GM19099 (cell line): Measurements from ENCODE around the gene KDM4C.

Experiments
- POLR2A ChIP-seq: IDR thresholded peaks from 3 replicates; pipeline ENCODE4 v1.6.1; 2011; ENCODE audit warnings: low read depth; ENCODE audit not compliant: insufficient read length; ENCODE audit errors: extremely low read depth

The KDM4C gene

GRCh38 chr9:7051711-7052110 lies 293.9 kb downstream of the KDM4C start:
- no peak for TF ChIP-seq POLR2A

DNA sequence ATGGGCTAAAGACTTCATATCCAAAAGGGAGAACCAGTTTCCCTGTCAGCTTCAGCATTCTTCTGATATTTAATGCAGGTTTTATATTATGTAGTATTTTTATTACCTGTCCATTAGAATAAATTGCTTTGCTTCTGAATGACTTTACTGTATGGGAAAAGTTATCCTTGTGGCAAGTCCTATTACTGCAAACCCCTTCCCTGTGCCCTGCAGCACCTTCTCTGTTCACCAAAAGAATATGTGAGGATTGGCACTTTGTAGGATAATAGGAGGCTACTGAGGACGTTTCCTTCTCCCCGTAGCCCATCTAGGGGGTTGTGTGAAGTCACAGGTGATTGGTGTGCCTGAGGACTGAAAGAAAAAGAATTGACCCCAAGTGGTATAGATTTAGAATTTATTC lies 296.1 kb downstream of the KDM4C start:
- TF ChIP-seq POLR2A: no peak

DNA sequence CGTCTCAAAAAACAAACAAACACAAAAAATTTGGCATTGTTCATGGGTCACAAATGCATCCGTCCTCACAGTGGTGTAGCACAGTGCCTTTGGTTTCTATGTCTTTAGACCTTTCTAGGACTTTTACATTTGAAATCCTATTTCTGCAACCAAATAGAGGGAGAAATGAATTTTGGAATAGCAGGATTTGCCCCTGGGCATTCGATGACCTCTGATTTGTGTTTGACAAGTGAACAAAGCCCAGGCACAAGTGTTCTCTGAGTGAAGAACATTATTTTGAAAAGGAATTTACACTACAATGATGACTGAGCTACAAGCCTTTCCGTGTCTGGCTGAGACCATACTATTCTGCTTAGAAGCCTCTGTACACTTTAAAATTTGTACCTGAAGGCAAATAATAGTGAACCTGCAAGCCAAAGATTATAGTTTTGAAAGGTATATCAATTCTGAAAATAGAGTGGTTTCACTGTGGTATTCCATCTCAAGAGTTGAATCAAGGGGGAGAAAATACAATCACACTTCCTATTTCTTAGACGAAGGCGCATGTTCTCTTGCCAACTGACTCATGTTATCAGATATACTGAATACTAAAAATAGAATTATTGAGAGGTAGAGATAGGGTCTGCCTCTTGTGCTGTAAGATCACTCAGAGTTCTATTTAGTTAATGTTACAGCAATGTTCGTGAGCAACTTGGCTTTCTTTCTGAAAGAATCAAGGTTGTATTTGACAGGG lies 297.6 kb downstream of the KDM4C start:
- no peak for TF ChIP-seq POLR2A

DNA sequence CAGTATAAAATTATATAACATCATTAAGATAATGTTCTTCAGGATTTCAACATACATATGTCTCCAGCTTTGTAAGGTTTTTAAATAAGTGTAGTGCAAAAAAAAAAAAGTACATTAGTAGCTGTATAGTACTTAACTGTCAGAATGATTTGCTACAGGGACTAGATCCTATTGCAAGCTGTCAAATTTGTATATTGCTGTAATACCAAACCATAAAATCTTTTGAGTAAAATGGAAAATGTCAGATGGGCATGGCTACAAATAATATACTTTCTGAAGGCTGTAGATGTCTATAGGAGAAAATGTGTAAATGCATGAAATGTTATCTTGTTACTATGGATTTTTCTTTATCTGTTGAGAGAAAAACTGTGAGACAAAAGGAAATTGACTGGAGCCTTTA lies 298.5 kb downstream of the KDM4C start:
- TF ChIP-seq POLR2A: no peak

DNA sequence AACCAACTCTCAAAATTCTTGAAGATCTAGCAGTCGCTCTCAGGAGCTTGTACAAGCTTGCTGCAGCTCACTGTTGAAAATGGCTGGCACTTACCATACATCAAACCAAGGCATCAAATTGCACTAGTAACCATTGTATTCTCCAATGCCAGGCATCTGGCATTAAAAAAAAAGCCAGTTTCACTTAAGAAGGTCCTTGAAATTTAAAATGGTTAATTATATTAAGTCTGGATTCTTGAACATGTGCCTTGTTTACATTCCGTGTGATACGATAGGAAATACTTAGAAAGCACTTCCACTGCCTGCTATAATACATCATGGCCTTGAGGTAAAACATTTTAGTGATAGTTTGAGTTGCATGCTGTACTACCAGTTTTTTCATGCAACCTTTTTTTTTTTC lies 300.7 kb downstream of the KDM4C start:
- TF ChIP-seq POLR2A: no peak

- TF ChIP-seq POLR2A: no peak
Observed at GRCh38 chr9:7067169-7067568, 309.4 kb downstream of the KDM4C start.

DNA sequence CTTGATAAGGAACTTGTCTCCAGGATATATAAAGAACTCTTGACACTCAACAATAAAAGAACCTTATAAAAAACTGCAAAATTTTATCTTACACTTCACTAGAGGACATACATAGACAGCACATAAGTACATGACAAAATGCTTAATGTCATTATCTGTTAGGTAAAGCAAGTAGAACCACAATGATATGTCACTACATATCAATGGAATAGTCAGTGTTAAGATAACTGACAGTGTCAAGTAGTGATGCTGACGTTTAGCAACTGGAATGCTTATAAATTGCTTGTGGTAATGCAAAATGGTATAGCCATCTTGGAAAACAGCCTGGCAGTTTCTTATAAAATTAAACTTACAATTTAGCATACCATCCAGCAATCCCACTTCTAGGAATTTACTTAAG lies 314.1 kb downstream of the KDM4C start:
- no peak for TF ChIP-seq POLR2A

GRCh38 chr9:7073706-7074105 lies 315.9 kb downstream of the KDM4C start:
- TF ChIP-seq POLR2A: no peak

- TF ChIP-seq POLR2A: no peak
Observed at GRCh38 chr9:7075154-7075553, 317.4 kb downstream of the KDM4C start.

DNA sequence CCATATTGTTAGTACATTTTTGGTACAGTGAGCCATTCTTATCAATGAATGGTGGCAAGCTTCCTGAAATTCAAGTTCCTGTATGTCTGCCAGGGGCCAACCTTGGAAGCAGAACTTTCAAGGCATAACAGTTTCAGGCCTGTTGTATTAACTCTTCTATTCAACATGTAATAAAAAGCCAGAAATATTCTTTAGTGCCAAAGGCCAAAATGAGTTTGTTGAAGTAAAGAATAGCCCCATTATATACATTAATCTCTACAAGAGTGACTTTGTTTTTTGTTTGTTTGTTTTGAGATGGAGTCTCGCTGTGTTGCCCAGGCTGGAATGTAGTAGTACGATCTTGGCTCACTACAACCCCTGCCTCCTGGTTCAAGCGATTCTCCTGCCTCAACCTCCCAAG lies 321.3 kb downstream of the KDM4C start:
- TF ChIP-seq POLR2A: no peak

DNA sequence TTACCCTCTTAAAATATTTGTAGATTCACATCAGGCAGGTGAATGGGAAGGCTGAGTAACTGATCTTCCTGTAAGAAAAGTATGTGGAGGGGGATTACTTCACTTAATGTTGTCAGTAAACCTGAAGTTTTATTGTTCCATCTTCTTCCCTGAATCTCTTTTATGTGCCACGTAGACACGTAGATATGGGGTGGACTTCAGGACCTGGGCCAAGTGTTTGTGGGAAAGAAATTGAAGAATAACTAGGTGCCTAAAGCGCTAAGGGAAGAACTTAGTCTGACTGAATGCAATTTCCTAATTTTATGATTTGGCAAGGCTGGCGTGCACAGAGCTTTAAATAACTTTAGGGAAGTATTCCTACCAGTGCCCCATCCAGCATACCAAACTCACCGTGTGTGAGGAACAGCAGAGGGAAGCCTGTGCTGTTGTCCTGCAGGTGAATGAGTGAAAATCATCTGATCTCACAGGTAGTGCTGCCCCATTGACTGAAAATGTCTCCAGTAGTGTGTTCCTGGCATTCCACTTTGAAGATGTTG lies 323.4 kb downstream of the KDM4C start:
- no peak for TF ChIP-seq POLR2A

- TF ChIP-seq POLR2A: no peak
Observed at GRCh38 chr9:7083192-7083591, 325.4 kb downstream of the KDM4C start.

DNA sequence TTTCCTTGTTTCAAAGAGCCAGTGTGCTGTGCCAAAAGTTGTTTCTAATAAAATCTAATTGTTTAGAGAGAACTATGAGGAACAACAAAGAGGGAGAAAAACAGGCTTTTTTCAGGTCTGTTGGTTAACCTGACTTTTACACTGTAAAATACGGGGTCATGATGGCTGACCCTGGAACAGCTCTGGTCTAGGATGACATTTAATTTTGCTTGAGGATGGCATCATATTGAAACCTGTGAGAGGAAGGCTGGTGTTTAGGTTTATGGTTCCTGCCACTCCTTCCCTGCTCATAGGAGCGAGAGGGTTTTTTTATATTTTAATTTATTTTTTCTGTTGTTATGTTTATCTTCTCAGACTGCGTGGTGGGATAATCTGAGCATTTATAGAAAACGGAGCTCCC lies 327.6 kb downstream of the KDM4C start:
- no peak for TF ChIP-seq POLR2A

- TF ChIP-seq POLR2A: no peak
Observed at GRCh38 chr9:7086389-7086788, 328.6 kb downstream of the KDM4C start.

GRCh38 chr9:7088611-7089010 lies 330.8 kb downstream of the KDM4C start:
- TF ChIP-seq POLR2A: no peak

GRCh38 chr9:7089406-7090193 lies 331.8 kb downstream of the KDM4C start:
- no peak for TF ChIP-seq POLR2A
